Esophagus muscularis mucosa (tissue), 4 donors: ENCODE data around the gene VPS13D.

Experiments
- EP300 ChIP-seq: sonication (generic); formaldehyde crosslinking; IDR thresholded peaks from one replicate; pipeline ENCODE4 v1.6.1; 2017; ENCODE audit warnings: antibody characterized with exemption
- POLR2A ChIP-seq: fragments of 450-650 bp; IDR thresholded peaks from one replicate; pipeline ENCODE4 v1.6.1; 2017; ENCODE audit warnings: antibody characterized with exemption, moderate library complexity, mild to moderate bottlenecking, low read depth
- POLR2AphosphoS5 ChIP-seq, 2 donors: sonication (generic); formaldehyde crosslinking; IDR thresholded peaks; one replicate each; pipeline ENCODE4 v1.6.1; 2017; ENCODE audit warnings: antibody characterized with exemption in 2 of 2
- TF ChIP-seq, protein P1 (sequence below), 3 experiments: fragments of 200-600 bp in 2 of 3; fragments of 450-650 bp in 1 of 3; sonication (generic) in 2 of 3; IDR thresholded peaks; one replicate each; pipeline ENCODE4 v1.5.1; 2017 to 2019; ENCODE audit warnings: antibody characterized with exemption in 3 of 3, mild to moderate bottlenecking in 2 of 3, moderate library complexity in 1 of 3

GRCh38 chr1:12458571-12458970, 228.7 kb downstream of the VPS13D start:
- TF ChIP-seq POLR2A (no peak), POLR2AphosphoS5 (IDR thresholded peaks at IDR 0.05) (peak; percentile 44 to 45), EP300 (peak; percentile 3)
- TF ChIP-seq, protein P1, sequence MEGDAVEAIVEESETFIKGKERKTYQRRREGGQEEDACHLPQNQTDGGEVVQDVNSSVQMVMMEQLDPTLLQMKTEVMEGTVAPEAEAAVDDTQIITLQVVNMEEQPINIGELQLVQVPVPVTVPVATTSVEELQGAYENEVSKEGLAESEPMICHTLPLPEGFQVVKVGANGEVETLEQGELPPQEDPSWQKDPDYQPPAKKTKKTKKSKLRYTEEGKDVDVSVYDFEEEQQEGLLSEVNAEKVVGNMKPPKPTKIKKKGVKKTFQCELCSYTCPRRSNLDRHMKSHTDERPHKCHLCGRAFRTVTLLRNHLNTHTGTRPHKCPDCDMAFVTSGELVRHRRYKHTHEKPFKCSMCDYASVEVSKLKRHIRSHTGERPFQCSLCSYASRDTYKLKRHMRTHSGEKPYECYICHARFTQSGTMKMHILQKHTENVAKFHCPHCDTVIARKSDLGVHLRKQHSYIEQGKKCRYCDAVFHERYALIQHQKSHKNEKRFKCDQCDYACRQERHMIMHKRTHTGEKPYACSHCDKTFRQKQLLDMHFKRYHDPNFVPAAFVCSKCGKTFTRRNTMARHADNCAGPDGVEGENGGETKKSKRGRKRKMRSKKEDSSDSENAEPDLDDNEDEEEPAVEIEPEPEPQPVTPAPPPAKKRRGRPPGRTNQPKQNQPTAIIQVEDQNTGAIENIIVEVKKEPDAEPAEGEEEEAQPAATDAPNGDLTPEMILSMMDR (IDR thresholded peaks at IDR 0.05) = no peak
